GM12891 (cell line): Measurements from ENCODE around the gene TRMT1.

Experiments
- POLR2A ChIP-seq: IDR thresholded peaks from 2 replicates; pipeline ENCODE4 v1.6.1; 2011; ENCODE audit warnings: low read depth, low read length, control low read depth
- POLR2AphosphoS5 ChIP-seq: IDR thresholded peaks from 2 replicates; pipeline ENCODE4 v1.6.1; 2011; ENCODE audit warnings: low read depth, low read length, control low read depth
- TAF1 ChIP-seq: IDR thresholded peaks from 2 replicates; pipeline ENCODE4 v1.6.1; 2011; ENCODE audit warnings: low read depth, low read length, control low read depth

GRCh38 chr19:13094771-13095392 is 21.7 kb downstream of the TRMT1 start:
- TF ChIP-seq POLR2A (no peak), POLR2AphosphoS5 (no peak), TAF1 (no peak)
